Mesothelial cell of epicardium (in vitro differentiated cells): Measurements from ENCODE around the gene COTL1. TPM values are rescaled to one million over a fixed set of nuclear protein-coding genes. Genes with fewer than 3 reads are reported as not detected.

ENCODE experiments used
- DNase-seq, 2 experiments: peaks; one replicate each; pipeline ENCODE4 v3.0.0; 2021; ENCODE audit warnings: low spot score in 2 of 2; ENCODE audit not compliant: unreplicated experiment in 2 of 2
- H3K27ac Mint-ChIP-seq: 2 replicates; pipeline ENCODE4 v1.8.0; 2021; ENCODE audit warnings: mixed read lengths
- H3K27me3 Mint-ChIP-seq: 2 replicates; pipeline ENCODE4 v1.8.0; 2021; ENCODE audit warnings: low read depth, mixed read lengths
- H3K36me3 Mint-ChIP-seq: 2 replicates; pipeline ENCODE4 v1.8.0; 2021; ENCODE audit warnings: mixed read lengths
- H3K4me1 Mint-ChIP-seq: 2 replicates; pipeline ENCODE4 v1.8.0; 2021; ENCODE audit warnings: mixed read lengths
- H3K4me3 Mint-ChIP-seq: 2 replicates; pipeline ENCODE4 v1.8.0; 2021; ENCODE audit warnings: mild to moderate bottlenecking, moderate library complexity, mixed read lengths
- H3K9me3 Mint-ChIP-seq: 2 replicates; pipeline ENCODE4 v1.8.0; 2021; ENCODE audit warnings: mixed read lengths
- total RNA-seq: library from RNA; stranded (reverse); gene quantifications from 3 replicates; pipeline ENCODE4 v1.2.1, GENCODE V29; 2021
- TF ChIP-seq, protein P1 (sequence below): fragments of 200-600 bp; sonication (generic); IDR thresholded peaks from one replicate; pipeline ENCODE4 v1.5.0; 2021; ENCODE audit warnings: antibody characterized with exemption; ENCODE audit not compliant: unreplicated experiment

COTL1 gene
- total RNA-seq, 1 donor from 2014 or later, result 116 TPM

GRCh38 chr16:84548971-84549844 is 68.7 kb downstream of the COTL1 start:
- peak overlapping the region; percentile 39 for H3K27ac Mint-ChIP-seq
- TF ChIP-seq, protein P1, sequence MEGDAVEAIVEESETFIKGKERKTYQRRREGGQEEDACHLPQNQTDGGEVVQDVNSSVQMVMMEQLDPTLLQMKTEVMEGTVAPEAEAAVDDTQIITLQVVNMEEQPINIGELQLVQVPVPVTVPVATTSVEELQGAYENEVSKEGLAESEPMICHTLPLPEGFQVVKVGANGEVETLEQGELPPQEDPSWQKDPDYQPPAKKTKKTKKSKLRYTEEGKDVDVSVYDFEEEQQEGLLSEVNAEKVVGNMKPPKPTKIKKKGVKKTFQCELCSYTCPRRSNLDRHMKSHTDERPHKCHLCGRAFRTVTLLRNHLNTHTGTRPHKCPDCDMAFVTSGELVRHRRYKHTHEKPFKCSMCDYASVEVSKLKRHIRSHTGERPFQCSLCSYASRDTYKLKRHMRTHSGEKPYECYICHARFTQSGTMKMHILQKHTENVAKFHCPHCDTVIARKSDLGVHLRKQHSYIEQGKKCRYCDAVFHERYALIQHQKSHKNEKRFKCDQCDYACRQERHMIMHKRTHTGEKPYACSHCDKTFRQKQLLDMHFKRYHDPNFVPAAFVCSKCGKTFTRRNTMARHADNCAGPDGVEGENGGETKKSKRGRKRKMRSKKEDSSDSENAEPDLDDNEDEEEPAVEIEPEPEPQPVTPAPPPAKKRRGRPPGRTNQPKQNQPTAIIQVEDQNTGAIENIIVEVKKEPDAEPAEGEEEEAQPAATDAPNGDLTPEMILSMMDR, result no peak
- peaks cover 40% of the 10 kb centered on the region for H3K4me1 Mint-ChIP-seq
- no peaks in the 10 kb centered on the region for H3K36me3 Mint-ChIP-seq
- no peaks in the 10 kb centered on the region for H3K9me3 Mint-ChIP-seq
- H3K27me3 Mint-ChIP-seq, result no peaks in the 10 kb centered on the region
- DNase-seq, result no peak
- no peak overlapping the region for H3K4me3 Mint-ChIP-seq

DNA sequence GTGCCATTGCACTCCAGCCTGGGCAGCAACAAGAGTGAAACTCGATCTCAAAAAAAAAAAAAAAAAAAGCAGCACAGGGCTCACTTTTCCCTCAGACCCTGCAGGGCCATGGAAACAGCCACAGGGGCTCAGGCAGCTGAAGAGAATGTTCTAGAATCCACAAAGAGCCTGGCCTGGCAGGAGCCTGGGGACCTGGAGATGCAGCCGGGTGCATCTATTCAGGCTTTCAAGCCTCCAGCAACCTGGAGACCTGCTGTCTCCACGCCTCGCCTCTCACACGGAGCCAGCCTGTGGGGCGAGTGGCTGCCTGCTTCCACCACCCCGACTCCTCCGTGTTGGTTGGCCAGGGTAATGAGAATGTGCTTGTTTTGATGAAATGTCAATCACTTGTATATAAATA is 69.4 kb downstream of the COTL1 start:
- no peak overlapping the region for H3K4me3 Mint-ChIP-seq
- TF ChIP-seq, protein P1, result no peak
- H3K9me3 Mint-ChIP-seq, result no peaks in the 10 kb centered on the region
- DNase-seq, result no peak
- H3K27me3 Mint-ChIP-seq, result no peaks in the 10 kb centered on the region
- no peak overlapping the region for H3K27ac Mint-ChIP-seq
- no peaks in the 10 kb centered on the region for H3K36me3 Mint-ChIP-seq
- H3K4me1 Mint-ChIP-seq, result peaks cover 44% of the 10 kb centered on the region

- Mint-ChIP-seq H3K9me3 (no peaks in the 10 kb centered on the region), H3K27ac (peak overlapping the region; percentile 40), H3K4me1 (peaks cover 47% of the 10 kb centered on the region), H3K36me3 (no peaks in the 10 kb centered on the region), H3K27me3 (no peaks in the 10 kb centered on the region), H3K4me3 (no peak overlapping the region)
- TF ChIP-seq, protein P1, result no peak
- DNase-seq, result no peak
Measured at GRCh38 chr16:84547546-84548061, 70.3 kb downstream of the COTL1 start.

DNA sequence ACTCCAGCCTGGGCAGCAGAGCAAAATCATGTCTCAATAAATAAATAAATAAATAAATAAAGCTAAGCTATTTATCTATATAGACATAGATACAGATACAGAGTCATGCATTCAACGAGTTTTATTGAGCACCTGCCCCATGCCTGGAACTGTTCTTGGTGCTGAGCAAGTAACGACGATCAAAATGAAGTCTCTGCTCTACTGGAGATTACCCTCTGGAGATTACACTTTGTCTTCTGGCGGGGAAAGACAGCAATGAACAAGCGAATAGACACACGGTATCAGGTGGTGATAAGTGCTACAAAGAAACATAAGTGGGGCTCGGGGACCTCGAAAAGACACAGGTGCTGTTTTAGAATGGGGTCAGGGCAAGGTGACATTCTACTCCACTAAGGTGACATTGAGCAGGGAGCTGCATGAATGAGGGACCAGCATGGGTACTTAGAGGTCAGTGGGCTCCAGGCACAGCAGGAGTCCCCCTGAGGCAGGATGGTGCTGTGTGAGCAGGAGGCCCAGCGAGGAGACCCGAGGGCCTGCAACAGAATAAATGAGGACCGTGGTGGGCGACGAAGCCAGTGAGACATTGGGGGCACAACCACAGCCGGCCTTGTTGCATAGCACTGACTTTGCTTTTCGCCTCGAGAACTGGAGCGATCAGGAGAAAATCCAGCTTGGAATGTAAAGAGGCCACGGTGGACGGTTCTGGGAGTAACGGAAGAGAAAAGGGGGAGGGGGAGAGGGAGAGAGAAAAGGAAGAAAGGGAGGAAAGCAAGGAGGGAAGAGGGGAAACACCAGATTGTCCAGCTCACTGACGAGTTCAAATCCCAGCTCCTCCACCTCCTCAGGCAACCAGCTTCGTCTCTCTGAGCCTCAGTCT is 71.0 kb downstream of the COTL1 start:
- Mint-ChIP-seq H3K4me1 (peaks cover 46% of the 10 kb centered on the region), H3K4me3 (no peak overlapping the region), H3K36me3 (no peaks in the 10 kb centered on the region), H3K27me3 (no peaks in the 10 kb centered on the region), H3K27ac (peak overlapping the region; percentile 40), H3K9me3 (no peaks in the 10 kb centered on the region)
- no peak for DNase-seq
- TF ChIP-seq, protein P1, result no peak

DNA sequence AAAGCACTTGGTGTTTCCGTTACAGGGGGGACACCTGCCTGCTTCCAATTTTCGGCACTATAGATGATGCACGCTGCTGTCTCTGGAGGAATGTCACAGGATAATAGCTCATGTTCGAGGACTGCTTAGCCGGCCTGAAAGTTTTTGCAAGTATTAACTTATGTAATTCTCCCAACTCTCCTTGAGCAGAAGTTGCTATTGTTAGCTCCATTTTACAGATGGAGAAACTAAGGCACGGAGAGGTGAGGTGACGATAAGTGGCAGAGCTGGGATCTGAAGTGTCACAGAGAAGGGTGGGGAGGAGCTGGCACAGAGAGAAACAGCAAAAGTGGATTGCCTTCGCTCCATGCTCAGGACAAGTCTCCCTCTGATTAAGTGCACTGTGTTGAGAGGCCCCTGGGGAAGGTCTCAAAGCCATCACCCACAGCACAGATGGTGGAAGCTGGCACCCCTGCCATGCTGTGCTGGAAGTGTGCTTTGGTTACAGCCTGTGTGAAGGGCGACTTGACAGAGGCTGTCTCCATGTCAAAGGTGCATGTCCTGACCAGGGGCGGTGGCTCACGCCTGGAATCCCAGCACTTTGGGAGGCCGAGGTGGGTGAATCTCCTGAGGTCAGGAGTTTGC is 72.7 kb downstream of the COTL1 start:
- no peaks in the 10 kb centered on the region for H3K36me3 Mint-ChIP-seq

More for the DNA sequence above, 72.7 kb downstream of the COTL1 start:
- TF ChIP-seq, protein P1, result no peak
- no peak overlapping the region for H3K27ac Mint-ChIP-seq
- H3K4me1 Mint-ChIP-seq, result peaks cover 53% of the 10 kb centered on the region
- H3K9me3 Mint-ChIP-seq, result no peaks in the 10 kb centered on the region
- no peak overlapping the region for H3K4me3 Mint-ChIP-seq
- no peaks in the 10 kb centered on the region for H3K27me3 Mint-ChIP-seq
- no peak for DNase-seq
